Cardiac muscle cell (in vitro differentiated cells and primary cell): ENCODE measurements around the gene DYTN. TPM values are rescaled to one million over a fixed set of nuclear protein-coding genes. Genes with fewer than 3 reads are reported as not detected.
A peak's percentile ranks its signal among the peaks of the same experiment; 100 is the strongest.

ENCODE experiments used
- DNase-seq, 2 donors: peaks; one replicate each; pipeline versions ENCODE4 v3.0.0 to v3.0.0-alpha.2; 2010 to 2017; ENCODE audit warnings: low read depth in 1 of 2, low spot score in 1 of 2
- H3K27ac ChIP-seq: fragments of 200-600 bp; sonication (generic); 2 replicates; pipeline ENCODE4 v1.5.1; 2016
- H3K27me3 ChIP-seq: fragments of 200-600 bp; sonication (generic); 2 replicates; pipeline ENCODE4 v1.6.0; 2016; ENCODE audit warnings: control low read depth
- H3K36me3 ChIP-seq: fragments of 200-600 bp; sonication (generic); 2 replicates; pipeline ENCODE4 v1.5.1; 2016; ENCODE audit warnings: control low read depth
- H3K4me1 ChIP-seq: fragments of 200-600 bp; sonication (generic); 2 replicates; pipeline ENCODE4 v1.8.1; 2017; ENCODE audit warnings: low read depth, mild to moderate bottlenecking, mixed run types
- H3K4me3 ChIP-seq: fragments of 200-600 bp; sonication (generic); 2 replicates; pipeline ENCODE4 v1.5.1; 2016; ENCODE audit warnings: mild to moderate bottlenecking
- H3K9me3 ChIP-seq: fragments of 200-600 bp; sonication (generic); 2 replicates; pipeline ENCODE4 v1.5.1; 2017; ENCODE audit warnings: low read depth, mild to moderate bottlenecking, control low read depth
- polyA plus RNA-seq: library from polyadenylated mRNA; unstranded; fragments of >200 nt; fragmentation: Nextera tagmentation; extraction: Ambion mirVana; gene quantifications from 2 replicates; pipeline ENCODE4 v1.2.1, GENCODE V29; 2016
- total RNA-seq: library from RNA; depleted of rRNA; stranded (reverse); fragments of >200 nt; gene quantifications from 2 replicates; pipeline ENCODE4 v1.2.3, GENCODE V29; 2016
- TF ChIP-seq, protein P1 (sequence below): IDR thresholded peaks from 2 replicates; pipeline ENCODE4 v1.5.1; 2012; ENCODE audit warnings: low read depth, mild to moderate bottlenecking, low read length

Gene DYTN
- total and polyA plus RNA-seq, 2 experiments from 2014 or later = not detected

DNA sequence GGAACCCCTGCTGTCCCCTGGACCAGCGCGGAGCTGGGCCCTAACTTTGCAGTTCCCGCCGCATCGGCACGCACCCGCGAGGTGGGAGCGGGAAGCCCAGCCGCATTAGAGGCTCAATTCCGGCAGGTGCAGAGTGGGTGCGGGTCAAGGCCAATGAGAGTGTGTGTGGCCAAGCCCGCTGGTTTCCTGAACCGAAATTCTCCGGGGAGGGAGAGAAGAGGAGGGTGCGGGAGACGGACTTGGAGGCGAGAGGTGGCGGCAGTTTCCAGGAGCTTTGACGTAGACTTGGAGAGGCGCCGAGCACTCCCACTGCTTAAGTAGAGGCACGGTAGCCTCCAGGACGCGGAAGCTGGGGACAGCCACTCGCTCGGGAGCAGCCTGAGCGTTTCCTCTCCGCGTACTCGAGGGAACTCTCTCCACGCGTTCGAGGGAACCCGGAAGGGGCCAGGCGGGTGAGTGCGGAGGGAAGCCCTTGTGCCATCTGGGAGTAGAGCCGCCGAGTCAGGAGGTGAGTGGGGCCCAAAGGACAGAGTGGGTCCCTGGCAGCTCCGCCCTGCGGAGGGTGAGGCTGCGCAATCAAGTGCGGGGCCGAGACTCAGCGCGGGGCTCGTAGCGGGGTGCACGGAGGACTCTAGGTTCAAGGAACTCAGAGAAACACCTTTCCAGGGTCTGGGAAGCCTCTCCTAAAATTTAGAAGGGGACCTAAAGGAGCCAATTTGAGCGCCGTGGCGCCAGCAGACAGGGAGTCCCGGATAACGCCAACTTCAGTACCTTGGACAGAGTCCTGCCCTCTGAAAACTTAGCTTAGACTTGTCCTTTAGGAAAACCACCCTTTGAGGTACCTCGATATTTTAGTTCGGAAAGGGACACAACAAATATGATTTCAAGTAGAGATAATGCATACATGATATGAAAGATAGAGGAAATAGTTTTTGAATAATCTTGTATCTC lies 75.8 kb downstream of the DYTN start, which contains the start of gene FAM237A:
TSS of gene FAM237A (plus strand) at position 413 of the 951 bp plus-strand sequence. CDS start 1,750 bp downstream, outside the sequence.
- peaks cover 65% of the 10 kb centered on the region for H3K27me3 ChIP-seq
- peak within 1 kb of the TSS; percentile 18 for H3K4me3 ChIP-seq
- H3K27ac ChIP-seq = no peak within 1 kb of the TSS
- H3K9me3 ChIP-seq = no peaks in the 10 kb centered on the region
- H3K36me3 ChIP-seq = no peaks in the 10 kb centered on the region
- TF ChIP-seq, protein P1, sequence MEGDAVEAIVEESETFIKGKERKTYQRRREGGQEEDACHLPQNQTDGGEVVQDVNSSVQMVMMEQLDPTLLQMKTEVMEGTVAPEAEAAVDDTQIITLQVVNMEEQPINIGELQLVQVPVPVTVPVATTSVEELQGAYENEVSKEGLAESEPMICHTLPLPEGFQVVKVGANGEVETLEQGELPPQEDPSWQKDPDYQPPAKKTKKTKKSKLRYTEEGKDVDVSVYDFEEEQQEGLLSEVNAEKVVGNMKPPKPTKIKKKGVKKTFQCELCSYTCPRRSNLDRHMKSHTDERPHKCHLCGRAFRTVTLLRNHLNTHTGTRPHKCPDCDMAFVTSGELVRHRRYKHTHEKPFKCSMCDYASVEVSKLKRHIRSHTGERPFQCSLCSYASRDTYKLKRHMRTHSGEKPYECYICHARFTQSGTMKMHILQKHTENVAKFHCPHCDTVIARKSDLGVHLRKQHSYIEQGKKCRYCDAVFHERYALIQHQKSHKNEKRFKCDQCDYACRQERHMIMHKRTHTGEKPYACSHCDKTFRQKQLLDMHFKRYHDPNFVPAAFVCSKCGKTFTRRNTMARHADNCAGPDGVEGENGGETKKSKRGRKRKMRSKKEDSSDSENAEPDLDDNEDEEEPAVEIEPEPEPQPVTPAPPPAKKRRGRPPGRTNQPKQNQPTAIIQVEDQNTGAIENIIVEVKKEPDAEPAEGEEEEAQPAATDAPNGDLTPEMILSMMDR = no peak
- no peaks in the 10 kb centered on the region for H3K4me1 ChIP-seq
- DNase-seq = peak; percentile 73 to 87

DNA sequence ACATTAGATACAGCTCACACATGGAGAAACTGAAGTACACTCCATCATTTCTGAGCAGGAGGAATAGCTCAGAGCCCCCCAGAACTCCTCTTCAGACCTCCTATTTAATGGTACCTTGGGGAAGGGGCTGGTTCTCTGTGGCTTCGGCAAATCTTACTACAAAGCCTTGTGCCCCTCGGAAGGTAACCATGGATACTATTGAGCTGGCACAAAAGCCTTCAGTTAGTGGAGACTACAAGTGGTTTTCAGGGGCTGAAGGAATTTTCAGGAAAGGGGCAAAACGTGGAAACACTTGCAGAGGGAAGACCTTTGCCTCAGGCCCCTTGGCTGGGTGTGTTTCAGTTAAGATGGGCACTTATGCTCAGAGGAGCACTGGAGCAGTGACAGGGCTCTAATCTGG lies 77.0 kb downstream of the DYTN start:
- H3K9me3 ChIP-seq = no peaks in the 10 kb centered on the region
- H3K27ac ChIP-seq = no peak overlapping the region
- no peaks in the 10 kb centered on the region for H3K36me3 ChIP-seq
- no peak for DNase-seq
- no peaks in the 10 kb centered on the region for H3K4me1 ChIP-seq
- TF ChIP-seq, protein P1 = no peak
- H3K4me3 ChIP-seq = no peak overlapping the region
- H3K27me3 ChIP-seq = peaks cover 66% of the 10 kb centered on the region

DNA sequence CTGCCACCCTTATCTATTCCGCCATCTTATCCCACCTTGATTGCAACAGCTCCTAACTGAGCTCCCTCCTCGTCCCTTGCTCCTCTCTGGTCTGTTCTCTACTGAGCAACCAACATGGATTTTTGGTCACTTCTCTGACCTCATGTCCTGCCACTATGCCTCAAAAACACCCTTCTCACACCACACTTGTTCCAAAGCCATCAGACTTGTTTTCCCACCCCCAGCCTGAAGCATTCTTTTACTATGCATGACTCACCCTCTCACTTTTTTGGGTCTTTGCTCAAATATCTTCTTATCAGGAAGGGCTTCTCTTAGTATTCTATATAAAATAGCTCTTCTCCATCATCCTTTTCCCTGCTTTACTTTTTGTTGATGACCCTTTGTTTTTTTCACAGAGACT lies 78.6 kb downstream of the DYTN start:
- no peak overlapping the region for H3K27ac ChIP-seq
- no peak overlapping the region for H3K4me3 ChIP-seq
- no peaks in the 10 kb centered on the region for H3K4me1 ChIP-seq
- TF ChIP-seq, protein P1 = no peak
- H3K36me3 ChIP-seq = no peaks in the 10 kb centered on the region
- peaks cover 62% of the 10 kb centered on the region for H3K27me3 ChIP-seq
- no peaks in the 10 kb centered on the region for H3K9me3 ChIP-seq
- DNase-seq = no peak

DNA sequence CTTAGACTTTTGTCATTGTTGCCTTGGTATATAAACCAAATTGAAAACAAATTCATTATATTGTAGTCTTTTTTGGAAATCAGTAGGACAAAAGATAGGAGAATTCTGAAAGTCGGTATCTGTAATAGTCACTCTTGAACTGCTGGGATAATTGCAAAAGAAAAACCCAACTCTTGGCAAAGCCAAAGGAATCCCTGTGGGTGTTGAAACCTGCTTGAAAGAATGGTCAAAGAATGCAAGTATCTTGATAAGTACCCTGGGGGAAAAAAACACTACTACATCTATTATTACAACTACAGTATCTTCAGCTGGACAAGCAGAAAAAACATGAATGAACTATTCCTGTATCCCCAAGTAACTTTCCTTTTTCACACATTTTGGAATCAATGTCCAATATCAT lies 83.2 kb downstream of the DYTN start:
- DNase-seq = peak in 1 of 2 donors; percentile 8
- Histone ChIP-seq H3K4me3 (no peak overlapping the region), H3K36me3 (no peaks in the 10 kb centered on the region), H3K4me1 (no peaks in the 10 kb centered on the region), H3K9me3 (no peaks in the 10 kb centered on the region), H3K27ac (no peak overlapping the region), H3K27me3 (peaks cover 24% of the 10 kb centered on the region)
- TF ChIP-seq, protein P1 = no peak

DNA sequence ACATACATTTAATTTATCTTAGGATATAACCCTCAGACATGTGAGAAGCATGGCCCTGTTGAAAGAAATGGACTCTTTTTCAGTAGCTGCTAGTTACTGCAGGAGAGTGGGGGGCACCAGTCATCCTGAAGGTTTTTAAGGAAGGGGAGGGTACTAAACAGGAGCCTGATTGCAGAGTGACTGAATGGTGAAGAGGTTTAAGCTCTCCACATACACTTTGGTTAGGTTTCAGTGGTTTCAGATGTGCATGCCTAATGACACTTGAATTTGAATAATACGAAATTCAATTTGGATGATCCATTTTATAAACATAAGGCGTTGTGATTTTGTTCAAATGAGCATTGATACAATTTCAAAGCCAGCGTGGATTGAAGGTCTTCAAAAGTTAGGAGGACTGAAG lies 86.9 kb downstream of the DYTN start:
- no peaks in the 10 kb centered on the region for H3K9me3 ChIP-seq
- no peaks in the 10 kb centered on the region for H3K27me3 ChIP-seq
- no peak overlapping the region for H3K4me3 ChIP-seq
- DNase-seq = no peak
- H3K4me1 ChIP-seq = no peaks in the 10 kb centered on the region
- H3K27ac ChIP-seq = no peak overlapping the region
- TF ChIP-seq, protein P1 = no peak
- H3K36me3 ChIP-seq = no peaks in the 10 kb centered on the region
